ENCODE data around the gene KCNG2.
"Not testable (repeated sequence)": the region's sequence is repeated elsewhere in the genome, so short reads cannot be mapped to it uniquely, and the experiment has no call there.

Gene KCNG2

DNA sequence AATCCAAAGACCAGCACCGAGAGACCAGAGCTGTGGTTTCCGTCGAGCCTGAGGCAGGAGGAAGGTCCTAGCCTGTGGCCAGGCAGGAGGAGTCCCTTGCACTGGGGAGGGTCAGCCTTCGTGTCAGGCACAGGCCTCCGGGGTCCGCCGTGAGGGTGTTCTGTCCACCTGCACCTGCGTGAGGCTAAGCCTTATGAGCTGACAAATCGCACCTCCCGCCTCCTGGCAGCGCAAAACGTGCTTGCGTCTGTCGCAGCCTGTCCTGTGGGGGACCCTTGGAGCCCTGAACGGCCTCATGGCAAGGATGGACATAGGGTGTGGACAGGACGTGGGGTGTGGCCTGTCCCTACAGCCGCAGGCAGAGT is 73.3 kb downstream of the KCNG2 start:
- DNase-seq (ENCODE audit: low spot score): no peak

DNA sequence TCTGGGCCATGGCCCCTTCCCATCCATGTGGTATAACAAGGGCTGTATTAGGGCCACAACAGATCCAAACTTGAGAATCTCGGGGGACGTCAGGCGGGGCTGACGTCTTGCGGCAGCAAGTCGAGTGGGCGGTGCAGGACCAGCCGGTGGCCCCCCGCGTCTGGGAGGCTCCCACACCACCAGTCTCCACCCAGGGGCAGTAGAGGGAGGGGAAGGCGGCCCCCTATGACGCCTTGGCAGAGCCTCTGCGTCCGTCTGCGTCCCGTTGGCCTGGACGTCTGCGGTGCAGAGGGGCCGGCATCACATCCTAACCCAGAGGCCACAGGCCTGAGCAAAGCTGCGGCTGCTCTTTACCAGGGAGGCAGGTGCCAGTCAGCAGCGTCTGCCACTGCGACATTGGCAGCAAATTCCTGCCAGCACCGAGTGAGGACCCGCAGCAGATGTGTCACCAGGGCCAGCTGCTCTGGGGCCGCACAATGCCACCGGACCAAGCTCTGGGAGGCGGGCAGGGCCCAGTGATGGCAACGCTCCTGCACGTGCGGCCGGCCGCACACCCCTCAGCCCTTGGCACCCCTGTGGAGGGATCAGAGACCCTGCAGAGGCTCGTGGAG is 73.8 kb downstream of the KCNG2 start:
- no peak for DNase-seq (ENCODE audit: low spot score)

DNA sequence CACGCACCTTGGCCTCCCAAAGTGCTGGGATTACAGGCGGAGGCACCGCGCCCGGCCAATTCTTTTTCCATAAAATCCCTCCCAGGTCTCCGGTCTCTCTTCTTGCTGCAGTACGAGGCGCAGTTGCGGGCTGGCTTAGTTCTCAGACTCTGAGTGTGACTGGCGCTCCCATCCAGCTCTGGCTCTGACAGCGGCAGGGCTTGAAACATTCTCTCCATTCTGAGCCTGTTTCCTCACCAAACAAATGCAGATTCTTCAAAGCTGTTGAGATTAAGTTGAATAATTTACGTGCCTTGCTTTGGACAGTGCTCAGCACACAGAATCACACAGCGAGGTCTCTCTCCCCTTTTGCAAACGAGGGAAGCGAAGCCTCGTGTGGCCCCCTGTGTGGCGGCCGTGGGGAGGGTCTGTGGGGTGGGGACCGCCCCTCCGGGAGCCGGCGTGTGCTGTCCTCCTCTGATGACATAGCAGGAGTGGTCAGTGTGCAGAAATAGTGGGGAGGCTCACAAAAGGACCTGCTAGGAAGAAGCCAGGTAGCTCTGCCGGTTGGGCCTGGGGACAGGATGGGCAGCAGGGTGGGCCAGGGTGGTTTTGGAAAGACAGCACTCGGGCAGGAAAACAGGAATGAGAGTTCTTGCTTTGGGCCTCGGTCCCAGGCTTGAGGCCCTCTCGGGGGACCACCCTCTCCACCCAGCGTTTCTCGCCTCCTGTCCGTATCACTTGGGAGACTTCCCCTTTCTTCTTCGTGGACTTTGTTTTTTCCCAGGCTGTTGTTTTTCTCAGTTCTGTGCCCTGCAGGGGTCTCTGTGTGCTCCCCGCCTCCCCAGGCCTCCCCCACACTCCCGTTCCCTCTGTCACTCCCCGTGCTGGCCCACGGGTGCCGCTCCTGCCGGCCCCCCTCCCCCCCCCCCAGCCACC is 75.0 kb downstream of the KCNG2 start:
- no peak for DNase-seq (ENCODE audit: low spot score)

DNA sequence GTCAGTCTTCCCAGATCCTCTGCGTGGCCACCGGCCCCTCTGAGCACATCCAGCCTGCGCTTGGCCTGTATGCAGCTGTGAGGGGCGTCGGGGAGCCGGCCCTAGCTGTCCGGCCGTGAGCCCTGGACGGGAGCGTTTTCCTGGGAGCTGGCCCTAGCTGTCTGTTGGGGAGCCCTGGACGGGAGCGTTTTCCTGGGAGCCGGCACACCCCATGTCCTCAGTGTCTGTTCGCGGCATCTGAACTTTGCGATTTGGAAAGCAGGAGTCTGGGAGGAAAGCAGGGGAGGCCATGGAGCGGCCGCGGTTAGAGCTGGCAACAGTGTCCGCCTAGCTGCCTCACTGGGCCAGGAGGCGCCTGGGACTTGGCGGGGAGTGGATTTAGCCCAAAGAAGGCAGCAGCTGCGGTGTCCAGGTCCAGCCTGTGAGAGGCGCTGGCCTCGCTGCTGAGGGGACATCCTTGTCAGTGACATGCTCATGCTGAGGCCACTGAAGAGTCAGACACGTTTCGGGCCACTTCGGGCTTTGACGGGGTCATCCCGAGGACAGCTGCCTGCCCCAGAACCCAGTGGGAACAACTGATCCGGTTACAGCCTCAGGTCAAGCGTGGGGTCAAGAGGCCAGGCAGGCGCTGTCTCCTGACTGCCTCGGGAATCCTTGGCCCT is 75.8 kb downstream of the KCNG2 start:
- no peak for DNase-seq (ENCODE audit: low spot score)

DNA sequence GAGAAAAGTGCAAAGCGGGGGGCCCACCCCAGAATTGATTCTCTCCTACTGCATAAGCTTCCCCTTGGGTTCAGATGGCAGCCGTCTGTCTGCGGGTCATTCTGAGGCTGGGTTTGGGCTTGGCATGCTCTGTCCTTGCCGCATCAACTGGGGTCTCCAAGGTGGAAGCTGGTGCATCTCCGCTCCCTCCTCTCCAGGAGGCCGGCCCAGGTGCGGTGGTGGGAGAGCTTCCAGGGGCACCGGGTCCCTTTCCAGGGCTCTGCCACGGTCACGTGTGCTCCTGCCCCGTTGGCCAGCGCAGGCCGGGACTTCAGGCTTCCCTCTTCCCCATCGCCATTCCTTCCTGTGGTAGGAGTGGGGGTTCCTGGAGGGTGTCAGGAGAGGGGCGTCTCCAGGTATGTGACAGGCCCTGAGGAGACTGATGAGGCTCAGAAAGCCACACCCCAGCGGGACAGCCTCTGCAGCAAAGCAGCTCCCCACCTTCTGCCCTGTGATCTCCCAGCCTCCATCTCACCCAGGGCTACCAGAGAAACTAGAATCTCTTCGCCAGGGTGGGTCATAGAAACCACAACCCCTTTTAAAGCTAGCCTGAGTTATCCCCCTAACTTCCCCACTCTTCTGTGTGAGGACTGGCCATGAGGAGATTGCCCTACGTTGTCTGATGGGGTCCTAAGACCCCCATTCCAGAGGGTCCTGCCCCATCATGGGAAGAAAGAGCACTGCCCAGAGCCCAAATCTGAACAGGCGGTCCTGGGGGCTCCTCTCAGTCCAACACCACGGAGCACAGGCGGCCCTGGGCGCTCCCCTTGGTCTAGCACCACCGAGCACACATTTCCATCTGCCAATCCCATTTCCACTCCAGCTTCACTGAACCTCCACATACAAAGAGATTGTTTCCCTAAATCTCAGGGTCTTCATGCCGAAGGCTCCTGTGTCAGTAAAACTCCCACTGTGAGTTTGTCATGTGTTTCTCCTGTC is 77.1 kb downstream of the KCNG2 start:
- no peak for DNase-seq (ENCODE audit: low spot score)

DNA sequence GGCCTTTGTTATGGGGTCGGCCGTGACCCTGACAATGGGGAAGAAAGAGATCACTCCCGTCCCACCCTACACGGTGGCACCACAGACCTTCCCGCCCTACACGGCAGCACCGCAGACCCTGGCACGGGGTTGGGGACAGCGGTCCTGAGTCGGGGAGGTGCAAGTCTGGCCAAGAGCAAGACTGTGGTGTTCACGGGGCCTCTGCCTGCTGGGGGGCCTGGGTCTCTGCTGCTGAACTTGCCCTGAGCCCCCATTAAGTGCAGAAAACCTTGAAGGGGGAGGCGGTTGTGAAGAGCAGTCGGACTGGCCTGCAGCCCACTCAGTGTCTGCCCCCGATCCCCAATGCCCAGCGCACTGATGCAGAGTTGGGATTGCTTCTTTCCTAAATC is 77.8 kb downstream of the KCNG2 start:
- DNase-seq (ENCODE audit: low spot score): no peak

DNA sequence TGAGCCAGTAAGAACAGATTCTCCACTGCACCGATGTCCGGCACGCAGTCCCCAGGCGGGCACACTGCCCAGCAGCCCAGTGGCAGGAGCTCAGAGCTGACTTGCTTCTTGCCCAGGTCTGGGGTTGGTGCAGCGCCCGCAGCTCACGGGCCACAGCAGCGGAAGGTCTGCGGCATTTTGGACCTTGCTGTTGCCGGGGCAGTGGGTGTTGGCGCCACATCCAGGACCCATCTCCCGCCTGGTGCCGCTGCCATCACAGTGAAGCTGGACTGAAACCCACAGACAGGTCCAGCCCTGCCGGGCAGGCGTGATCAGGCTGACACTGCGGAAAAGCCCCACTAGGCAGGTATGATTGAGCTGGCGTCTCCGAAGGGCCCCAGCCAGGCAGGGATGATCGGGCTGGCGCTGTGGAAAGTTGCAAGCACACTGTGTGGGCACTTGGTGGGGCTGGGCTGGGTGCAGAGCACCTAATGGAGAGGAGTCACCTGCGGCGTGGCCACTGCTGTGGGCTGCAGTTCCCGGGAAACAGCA is 78.3 kb downstream of the KCNG2 start:
- DNase-seq (ENCODE audit: low spot score): no peak

DNA sequence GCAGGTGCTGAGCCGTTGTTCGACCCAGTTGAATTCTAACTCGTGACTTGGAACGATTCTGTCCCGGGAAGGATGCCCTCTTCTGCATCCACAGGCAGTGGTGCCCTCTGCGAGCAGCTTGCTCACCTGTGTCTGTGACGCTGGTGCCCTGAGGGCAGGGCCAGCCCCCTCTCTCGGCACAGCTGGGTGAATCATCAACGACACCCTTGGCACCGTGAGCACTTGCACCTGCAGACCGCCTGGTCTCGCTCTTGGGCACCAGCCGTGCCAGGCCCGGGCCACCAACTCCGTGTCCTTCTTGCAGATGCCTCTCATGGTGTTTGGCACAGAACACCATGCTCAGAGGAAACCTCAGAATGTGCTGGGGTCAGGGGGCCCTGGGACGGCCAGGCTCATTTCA is 78.8 kb downstream of the KCNG2 start:
- no peak for DNase-seq (ENCODE audit: low spot score)

DNA sequence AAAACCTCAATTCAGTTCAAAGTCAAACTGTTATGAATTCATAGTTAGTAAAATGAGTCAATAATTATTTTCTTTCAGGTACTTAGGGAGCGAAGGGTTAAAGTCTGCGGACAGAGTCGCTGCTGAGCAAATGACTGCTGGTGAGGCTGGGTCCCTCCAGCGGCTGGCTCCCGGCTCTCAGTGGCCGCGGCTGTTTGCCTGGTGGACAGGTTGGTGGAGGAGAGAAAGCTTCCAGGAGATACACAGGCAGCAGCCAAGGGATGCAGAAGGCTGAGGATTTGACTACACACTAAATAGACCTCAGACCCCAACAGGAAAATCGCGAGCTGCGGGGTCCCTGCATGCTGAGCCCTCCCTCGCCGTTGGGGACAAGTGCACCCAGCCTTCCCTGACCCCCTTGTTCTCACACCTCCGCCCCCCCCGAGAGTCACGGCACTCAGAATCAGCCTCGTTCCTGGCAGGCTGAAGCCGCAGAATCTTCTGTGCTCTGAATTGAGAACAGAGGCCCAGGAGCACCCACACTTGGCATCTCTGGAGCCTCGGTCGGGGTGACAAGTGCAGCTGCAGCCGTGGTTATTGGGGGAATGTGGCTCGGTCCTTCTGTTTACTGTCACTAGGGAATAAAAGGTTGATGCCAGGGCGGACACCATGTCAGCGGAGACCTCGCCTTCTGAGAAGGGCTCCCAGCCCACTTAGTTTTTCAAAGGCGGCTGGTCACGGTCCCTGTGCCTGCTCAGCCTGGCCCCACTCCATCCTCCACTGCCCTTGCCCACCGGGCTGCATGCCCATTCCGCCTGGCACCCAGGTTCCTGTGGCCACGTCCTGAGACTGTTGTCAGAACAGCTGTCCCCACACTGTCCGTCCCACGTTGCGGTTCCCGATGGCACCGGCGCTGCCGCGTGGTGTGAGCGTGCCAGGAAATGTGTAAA is 79.7 kb downstream of the KCNG2 start:
- no peak for DNase-seq (ENCODE audit: low spot score)

DNA sequence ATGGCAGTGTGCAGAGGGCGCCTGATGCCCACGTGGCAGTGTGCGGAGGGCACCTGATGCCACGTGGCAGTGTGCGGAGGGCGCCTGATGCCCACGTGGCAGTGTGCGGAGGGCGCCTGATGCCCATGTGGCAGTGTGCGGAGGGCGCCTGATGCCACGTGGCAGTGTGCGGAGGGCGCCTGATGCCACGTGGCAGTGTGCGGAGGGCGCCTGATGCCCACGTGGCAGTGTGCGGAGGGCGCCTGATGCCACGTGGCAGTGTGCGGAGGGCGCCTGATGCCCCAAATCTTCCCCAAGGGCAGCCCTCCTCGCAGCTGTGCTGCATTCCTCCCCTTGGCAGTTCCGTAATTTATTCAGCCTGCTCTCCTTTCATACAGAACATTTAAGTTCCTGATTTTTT is 80.5 kb downstream of the KCNG2 start:
- not testable (repeated sequence) for DNase-seq (ENCODE audit: low spot score)

DNA sequence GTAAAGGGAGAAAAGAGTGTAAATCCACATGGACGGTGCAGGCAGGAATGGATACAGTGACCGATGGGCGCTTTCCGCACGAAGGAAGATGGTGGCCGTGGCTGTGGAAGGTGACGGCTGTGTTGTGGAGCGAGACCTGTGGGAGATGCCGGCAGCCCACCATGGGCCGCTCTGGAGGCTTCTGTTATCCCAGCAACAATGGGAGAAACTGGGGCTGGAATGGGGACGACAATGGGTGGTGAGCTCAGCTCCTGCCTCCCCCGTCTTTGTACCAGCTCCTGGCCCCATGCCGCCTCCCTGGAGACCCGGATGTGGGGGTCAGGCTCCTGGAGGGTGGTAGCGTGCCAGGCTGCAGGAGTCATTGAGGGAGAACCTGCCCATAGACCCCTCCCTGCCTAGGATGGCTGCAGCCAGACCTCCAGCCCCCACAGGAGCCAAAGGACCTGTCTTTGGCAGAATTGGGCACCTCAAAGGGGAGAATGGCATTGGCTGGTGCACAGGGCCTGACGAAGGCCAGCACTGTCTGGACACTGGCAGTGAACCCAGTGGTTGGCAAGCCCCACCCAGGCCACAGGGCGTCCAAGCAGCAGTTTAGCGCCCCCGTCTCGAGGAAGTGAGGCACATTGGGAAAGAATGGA is 81.1 kb downstream of the KCNG2 start:
- no peak for DNase-seq (ENCODE audit: low spot score)

DNA sequence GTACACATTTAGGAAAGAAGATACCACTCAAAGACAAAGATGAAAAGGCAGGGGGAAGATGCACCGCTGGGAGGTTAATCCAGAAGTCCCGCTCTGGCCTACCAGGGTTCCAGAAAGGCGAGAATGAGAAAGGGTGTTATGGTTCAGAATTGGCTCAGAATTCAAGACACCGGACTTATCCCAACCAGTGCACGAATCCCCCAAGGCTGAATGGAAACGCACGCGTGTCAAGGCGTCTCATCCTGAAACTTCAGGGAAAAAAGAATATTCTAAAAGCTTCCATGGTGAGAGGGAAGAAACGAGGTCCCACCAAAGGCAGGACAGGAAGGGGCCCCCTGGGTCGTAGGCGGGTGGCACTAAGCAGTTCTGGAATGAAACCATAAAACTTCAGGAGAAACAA is 81.8 kb downstream of the KCNG2 start:
- no peak for DNase-seq (ENCODE audit: low spot score)

DNA sequence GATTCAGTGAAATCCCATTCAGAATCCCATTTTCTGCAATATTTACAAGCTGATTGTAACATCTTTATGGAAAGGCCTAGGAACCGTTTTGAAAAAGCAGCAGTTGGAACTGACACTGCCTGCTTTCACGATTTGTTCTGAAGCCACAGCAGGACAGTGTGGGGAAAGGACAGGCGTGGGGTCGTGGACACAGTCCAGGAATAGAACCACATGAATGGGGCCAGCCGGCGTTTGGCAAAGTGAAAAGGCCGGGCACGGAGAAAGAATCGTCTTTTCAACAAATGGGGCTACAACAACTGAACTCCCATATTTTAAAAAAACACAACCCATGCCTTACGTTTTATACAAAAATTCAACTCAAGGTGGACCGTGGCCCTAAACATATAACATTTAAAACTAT is 84.0 kb downstream of the KCNG2 start:
- DNase-seq (ENCODE audit: low spot score): no peak

DNA sequence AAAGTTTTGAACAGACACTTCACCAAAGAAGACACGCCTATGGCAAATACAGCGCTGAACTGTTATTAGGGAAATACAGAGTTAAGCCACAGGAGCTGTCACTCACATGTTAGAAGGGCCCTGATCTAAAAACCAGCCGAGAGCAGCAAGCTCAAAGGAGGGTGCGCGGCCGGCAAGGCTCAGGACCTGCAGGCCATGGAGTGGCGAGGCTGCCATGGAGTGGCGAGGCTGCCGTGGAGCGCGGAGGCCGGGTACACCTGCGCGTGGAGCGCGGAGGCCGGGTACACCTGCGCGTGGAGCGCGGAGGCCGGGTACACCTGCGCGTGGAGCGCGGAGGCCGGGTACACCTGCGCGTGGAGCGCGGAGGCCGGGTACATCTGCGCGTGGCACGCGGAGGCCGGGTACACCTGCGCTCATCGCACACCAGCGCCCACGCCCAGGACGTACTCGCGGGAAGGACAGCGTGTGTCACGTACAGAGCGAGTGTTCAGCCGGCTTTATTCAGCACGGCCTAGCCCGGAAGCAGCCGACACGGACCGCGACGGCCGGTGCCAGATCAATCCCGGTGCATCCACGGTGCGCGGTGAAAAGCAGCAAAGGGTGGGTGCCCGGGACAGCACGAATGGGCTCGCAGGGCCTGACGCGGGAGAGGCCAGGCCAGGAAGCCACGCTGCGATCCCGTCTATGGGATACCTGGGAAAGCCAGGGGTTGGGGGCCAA is 84.9 kb downstream of the KCNG2 start:
- no peak for DNase-seq (ENCODE audit: low spot score)

DNA sequence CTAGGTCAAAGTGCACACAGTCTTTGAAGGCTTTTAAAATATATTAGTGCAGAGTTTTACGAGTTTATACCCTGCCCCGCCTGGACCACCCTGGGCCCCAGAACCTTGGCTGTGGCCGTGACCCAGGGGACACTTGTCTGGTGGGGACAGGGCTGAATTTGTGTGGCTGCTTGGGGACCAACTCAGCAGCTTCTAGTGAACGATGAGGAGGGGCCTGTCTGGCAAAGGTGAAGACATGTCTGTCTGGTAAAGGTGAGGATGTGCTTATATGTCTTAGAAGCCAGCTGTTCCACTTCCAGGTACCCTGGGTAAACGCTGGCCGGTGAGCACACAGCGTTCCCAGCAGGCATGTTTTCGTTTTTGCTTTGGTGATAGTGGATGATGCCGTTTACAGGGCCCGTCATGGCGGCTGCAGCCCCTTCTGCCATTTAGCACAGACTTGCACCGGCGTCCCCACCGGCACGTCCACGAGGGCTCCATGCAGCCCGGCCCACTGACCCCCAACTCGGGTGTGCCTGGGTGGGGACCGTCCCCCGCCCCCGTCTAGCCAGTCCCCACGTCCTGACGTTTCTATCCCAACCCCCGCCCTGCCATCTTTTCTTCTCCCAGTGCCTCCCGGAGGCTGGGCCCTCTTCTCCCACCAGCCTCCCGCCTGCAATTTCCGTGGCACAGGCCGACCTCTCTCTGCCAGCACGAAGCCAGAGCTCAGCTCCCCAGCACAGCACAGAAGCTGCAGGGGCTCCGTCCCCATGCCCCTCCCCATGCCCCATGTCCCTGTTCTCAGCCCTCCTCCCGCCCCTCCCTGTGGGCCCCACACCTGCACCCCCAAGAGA is 85.9 kb downstream of the KCNG2 start:
- no peak for DNase-seq (ENCODE audit: low spot score)

DNA sequence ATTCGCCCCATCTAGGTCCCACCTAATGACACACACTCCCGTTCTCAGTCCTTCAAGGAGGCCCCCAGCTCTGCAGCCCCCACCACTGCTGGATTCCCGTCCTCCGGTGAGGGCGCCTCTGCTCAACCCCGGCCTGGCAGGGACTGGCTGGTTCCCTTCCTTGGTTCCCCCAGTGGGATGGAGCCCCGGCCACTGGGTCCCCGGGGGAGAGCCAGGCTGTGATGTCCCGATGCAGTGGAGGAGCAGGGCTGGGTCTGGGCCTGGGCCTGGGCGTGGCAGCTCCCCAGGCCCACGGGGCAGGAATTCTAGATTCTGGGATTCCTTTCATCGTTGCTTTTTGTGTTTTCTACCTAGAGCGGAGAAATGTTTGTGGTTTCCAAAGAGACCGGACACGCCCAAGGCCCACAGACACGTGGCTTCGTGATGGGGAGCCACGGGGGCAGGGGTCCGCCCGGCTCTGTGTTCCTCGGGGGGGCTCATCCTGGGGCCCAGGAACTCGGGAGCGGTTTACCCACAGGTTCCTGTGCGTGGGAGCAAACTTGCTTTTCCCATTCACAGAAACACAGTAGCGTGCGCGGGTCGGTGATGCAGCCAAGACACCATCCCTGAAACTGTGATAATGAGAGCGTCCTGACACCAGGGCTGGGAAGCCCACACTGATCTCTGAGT is 86.7 kb downstream of the KCNG2 start:
- no peak for DNase-seq (ENCODE audit: low spot score)

DNA sequence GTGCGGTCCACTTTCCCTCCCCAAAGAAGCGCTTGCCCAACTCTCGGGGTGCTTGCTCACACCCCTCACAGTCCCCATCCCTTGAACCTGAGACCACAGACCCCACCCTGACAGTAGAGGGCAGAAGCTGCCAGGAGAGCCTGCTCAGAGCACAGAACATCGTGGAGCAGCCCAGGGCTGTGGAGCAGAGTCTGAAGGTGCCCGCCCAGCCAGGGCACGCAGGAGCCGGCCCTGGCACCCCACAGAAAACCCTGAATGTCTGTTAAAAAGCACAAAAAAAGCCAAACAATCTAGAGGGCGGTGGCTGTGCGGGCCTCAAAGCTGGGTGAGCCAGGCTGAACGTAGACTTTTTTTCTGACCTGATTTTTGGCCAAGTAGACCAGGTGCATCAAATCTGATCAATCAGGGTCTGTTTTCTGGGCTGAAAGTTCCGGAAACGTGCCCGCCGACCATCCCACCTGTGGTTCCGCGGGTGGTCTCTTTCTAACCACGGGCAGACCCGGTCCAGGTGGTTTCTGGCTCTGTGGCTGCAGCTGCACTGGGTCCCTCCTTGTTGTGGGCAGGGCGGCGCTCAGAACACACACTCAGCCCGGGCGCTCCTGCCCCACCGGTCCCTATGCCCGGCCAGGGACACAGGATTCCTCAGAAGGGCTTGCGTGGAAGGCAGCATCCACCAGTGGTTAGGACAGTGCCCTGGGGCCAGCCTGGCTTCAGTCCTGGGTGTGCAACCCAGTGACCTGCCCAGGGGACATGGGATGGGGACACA is 87.4 kb downstream of the KCNG2 start:
- no peak for DNase-seq (ENCODE audit: low spot score)

All from COLO829 (cell line).